ENCODE measurements around the gene SHKBP1. TPM values are rescaled to one million over a fixed set of nuclear protein-coding genes. Genes with fewer than 3 reads are reported as not detected.

Gene SHKBP1
- total and polyA plus RNA-seq, 9 of the 15 experiments (the other 6 are each of a cell fraction or from before 2014, with no cell fraction given) = 1.2 to 58.1 (median 22.3) TPM

GRCh38 chr19:40576585-40577451, at the start of gene SHKBP1 (continued):
- TF ChIP-seq ZBTB40 (IDR thresholded peaks at IDR 0.05) (peak; percentile 78), ZBTB40 (CRISPR knock-in tag; IDR thresholded peaks at IDR 0.05) (no peak), ZNF175 (CRISPR knock-in tag; IDR thresholded peaks at IDR 0.05; ENCODE audit: low read depth) (0 out of 2 replicates have a peak, but pooled peaks have one; percentile 46), HCFC1 (IDR thresholded peaks at IDR 0.05; ENCODE audit: low read depth, low read length) (0 out of 2 replicates have a peak, but pooled peaks have one; percentile 49), HDAC2 (IDR thresholded peaks at IDR 0.05) (no peak), KDM2B (CRISPR knock-in tag; IDR thresholded peaks at IDR 0.05) (no peak), POLR2G (IDR thresholded peaks at IDR 0.05; ENCODE audit: low read depth, low read length) (peak; percentile 87), ESRRB (CRISPR knock-in tag; IDR thresholded peaks at IDR 0.05; ENCODE audit: borderline replicate concordance) (no peak), FOXM1 (IDR thresholded peaks at IDR 0.05; ENCODE audit: low read depth) (peak; percentile 81), FOXM1 (CRISPR knock-in tag; IDR thresholded peaks at IDR 0.05; ENCODE audit: low read depth) (no peak), ZNF143 (CRISPR knock-in tag; IDR thresholded peaks at IDR 0.05) (no peak), HIVEP1 (CRISPR knock-in tag; IDR thresholded peaks at IDR 0.05) (peak; percentile 2; the same call in 1 of the 2 replicates), NONO (IDR thresholded peaks at IDR 0.05; ENCODE audit: low read depth in 2 of 2, low read length in 1 of 2) (no peak), PHF8 (IDR thresholded peaks at IDR 0.05; ENCODE audit: borderline replicate concordance, low read length) (peak; percentile 68), FOXA1 (IDR thresholded peaks at IDR 0.05; ENCODE audit: borderline replicate concordance) (no peak), NFIC (IDR thresholded peaks at IDR 0.05) (peak; percentile 54)
- TF ChIP-seq, protein P1, sequence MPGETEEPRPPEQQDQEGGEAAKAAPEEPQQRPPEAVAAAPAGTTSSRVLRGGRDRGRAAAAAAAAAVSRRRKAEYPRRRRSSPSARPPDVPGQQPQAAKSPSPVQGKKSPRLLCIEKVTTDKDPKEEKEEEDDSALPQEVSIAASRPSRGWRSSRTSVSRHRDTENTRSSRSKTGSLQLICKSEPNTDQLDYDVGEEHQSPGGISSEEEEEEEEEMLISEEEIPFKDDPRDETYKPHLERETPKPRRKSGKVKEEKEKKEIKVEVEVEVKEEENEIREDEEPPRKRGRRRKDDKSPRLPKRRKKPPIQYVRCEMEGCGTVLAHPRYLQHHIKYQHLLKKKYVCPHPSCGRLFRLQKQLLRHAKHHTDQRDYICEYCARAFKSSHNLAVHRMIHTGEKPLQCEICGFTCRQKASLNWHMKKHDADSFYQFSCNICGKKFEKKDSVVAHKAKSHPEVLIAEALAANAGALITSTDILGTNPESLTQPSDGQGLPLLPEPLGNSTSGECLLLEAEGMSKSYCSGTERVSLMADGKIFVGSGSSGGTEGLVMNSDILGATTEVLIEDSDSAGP (CRISPR knock-in tag; IDR thresholded peaks at IDR 0.05) = peak; percentile 97

Measured in K562 (cell line).